HEK293 (cell line): Measurements from ENCODE around the gene RGS7.

ENCODE experiments used
- CTCF ChIA-PET: fragments of 350-600 bp; formaldehyde crosslinking; extraction: SDS; loops from one replicate; lab custom pipeline; 2021; ENCODE audit warnings: antibody characterized with exemption; lab: Yijun Ruan, JAX
- POLR2A ChIA-PET: fragments of 300-600 bp; formaldehyde crosslinking; extraction: SDS; loops from one replicate; lab custom pipeline; 2020; ENCODE audit warnings: antibody characterized with exemption, inconsistent platforms; lab: Yijun Ruan, JAX
- H3K27ac ChIP-seq: fragments of 200-500 bp; sonication (Bioruptor generic); 2 replicates; pipeline ENCODE4 v1.5.1; 2014; ENCODE audit warnings: low read depth, low read length, control low read depth, inconsistent platforms; ENCODE audit errors: extremely low read depth
- H3K36me3 ChIP-seq, 2 experiments: fragments of 200-500 bp in 1 of 2; sonication (Bioruptor generic) in 1 of 2; 1 replicate in 1 of 2; 2 replicates in 1 of 2; pipeline ENCODE4 v1.5.1; 2014 to 2017; ENCODE audit warnings: inconsistent platforms in 2 of 2, low read length in 2 of 2; ENCODE audit not compliant: control insufficient read depth in 2 of 2, insufficient read depth in 1 of 2
- H3K4me1 ChIP-seq: fragments of 200-500 bp; sonication (Bioruptor generic); 2 replicates; pipeline ENCODE4 v1.5.1; 2014; ENCODE audit warnings: mild to moderate bottlenecking, low read length, inconsistent platforms; ENCODE audit not compliant: control insufficient read depth, insufficient read depth
- H3K4me3 ChIP-seq: 2 replicates; pipeline ENCODE4 v1.5.1; 2011; ENCODE audit warnings: low read depth, mild to moderate bottlenecking, control low read depth, low read length, moderate library complexity
- H3K9me3 ChIP-seq: fragments of 200-500 bp; sonication (Bioruptor generic); 2 replicates; pipeline ENCODE4 v1.5.1; 2014; ENCODE audit warnings: low read depth, low read length, inconsistent platforms; ENCODE audit not compliant: control insufficient read depth, insufficient read depth
- GFI1B ChIP-seq: fragments of 450-650 bp; formaldehyde crosslinking; IDR thresholded peaks from 2 replicates; pipeline ENCODE4 v1.5.1; 2016; ENCODE audit warnings: missing biosample characterization, missing genetic modification characterization
- HIC1 ChIP-seq: fragments of 450-650 bp; formaldehyde crosslinking; IDR thresholded peaks from 2 replicates; pipeline ENCODE4 v1.5.1; 2016; ENCODE audit warnings: missing biosample characterization, missing genetic modification characterization
- HOXA7 ChIP-seq: sonication (generic); formaldehyde crosslinking; IDR thresholded peaks from 2 replicates; pipeline ENCODE4 v1.8.1; 2022; ENCODE audit warnings: missing genetic modification reagents, borderline replicate concordance
- IKZF3 ChIP-seq: fragments of 450-650 bp; IDR thresholded peaks from 2 replicates; pipeline ENCODE4 v1.5.0; 2018; ENCODE audit warnings: missing biosample characterization, mild to moderate bottlenecking, missing genetic modification characterization, moderate library complexity
- KLF16 ChIP-seq: fragments of 450-650 bp; formaldehyde crosslinking; IDR thresholded peaks from 2 replicates; pipeline ENCODE4 v1.5.1; 2017; ENCODE audit warnings: missing biosample characterization, missing genetic modification characterization
- MYNN ChIP-seq: fragments of 450-650 bp; formaldehyde crosslinking; IDR thresholded peaks from 2 replicates; pipeline ENCODE4 v1.5.1; 2016; ENCODE audit warnings: missing biosample characterization, missing genetic modification characterization, borderline replicate concordance
- SCRT1 ChIP-seq: fragments of 450-650 bp; formaldehyde crosslinking; IDR thresholded peaks from 2 replicates; pipeline ENCODE4 v1.5.1; 2016; ENCODE audit warnings: missing biosample characterization, missing genetic modification characterization, borderline replicate concordance
- SCRT2 ChIP-seq: fragments of 450-650 bp; formaldehyde crosslinking; IDR thresholded peaks from 2 replicates; pipeline ENCODE4 v1.5.1; 2016; ENCODE audit warnings: missing biosample characterization, missing genetic modification characterization
- TCF7L2 ChIP-seq: IDR thresholded peaks from 2 replicates; pipeline ENCODE4 v1.6.1; 2011; ENCODE audit warnings: low read depth, mild to moderate bottlenecking, inconsistent platforms, low read length, moderate library complexity, borderline replicate concordance
- YY1 ChIP-seq: fragments of 450-650 bp; formaldehyde crosslinking; IDR thresholded peaks from 2 replicates; pipeline ENCODE4 v1.5.1; 2018; ENCODE audit warnings: missing biosample characterization, missing genetic modification characterization
- ZBTB7A ChIP-seq: fragments of 450-650 bp; formaldehyde crosslinking; IDR thresholded peaks from 2 replicates; pipeline ENCODE4 v1.5.1; 2016; ENCODE audit warnings: low read depth, missing biosample characterization, missing genetic modification characterization
- ZEB2 ChIP-seq: fragments of 450-650 bp; formaldehyde crosslinking; IDR thresholded peaks from 2 replicates; pipeline ENCODE4 v1.5.1; 2016; ENCODE audit warnings: missing biosample characterization, missing genetic modification characterization
- ZNF112 ChIP-seq: fragments of 450-650 bp; formaldehyde crosslinking; IDR thresholded peaks from 2 replicates; pipeline ENCODE4 v1.5.0; 2017; ENCODE audit warnings: missing biosample characterization, missing genetic modification characterization
- ZNF184 ChIP-seq: fragments of 450-650 bp; IDR thresholded peaks from 2 replicates; pipeline ENCODE4 v1.5.1; 2018; ENCODE audit warnings: missing biosample characterization, mild to moderate bottlenecking, missing genetic modification characterization
- ZNF335 ChIP-seq: fragments of 450-650 bp; formaldehyde crosslinking; conservative IDR thresholded peaks from 2 replicates; pipeline ENCODE4 v1.5.1; 2016; ENCODE audit warnings: missing biosample characterization, missing genetic modification characterization
- ZNF354C ChIP-seq: fragments of 450-650 bp; formaldehyde crosslinking; IDR thresholded peaks from 2 replicates; pipeline ENCODE4 v1.5.1; 2016; ENCODE audit warnings: missing biosample characterization, missing genetic modification characterization, low read depth, borderline replicate concordance
- ZNF366 ChIP-seq: fragments of 450-650 bp; formaldehyde crosslinking; conservative IDR thresholded peaks from 2 replicates; pipeline ENCODE4 v1.5.1; 2016; ENCODE audit warnings: missing biosample characterization, missing genetic modification characterization
- ZNF423 ChIP-seq: fragments of 450-650 bp; formaldehyde crosslinking; IDR thresholded peaks from 2 replicates; pipeline ENCODE4 v1.5.1; 2016; ENCODE audit warnings: missing biosample characterization, missing genetic modification characterization
- ZNF501 ChIP-seq: fragments of 450-650 bp; formaldehyde crosslinking; IDR thresholded peaks from 2 replicates; pipeline ENCODE4 v1.5.1; 2016; ENCODE audit warnings: missing biosample characterization, missing genetic modification characterization
- ZNF530 ChIP-seq: fragments of 450-650 bp; formaldehyde crosslinking; IDR thresholded peaks from 2 replicates; pipeline ENCODE4 v1.5.1; 2016; ENCODE audit warnings: low read depth, missing biosample characterization, missing genetic modification characterization
- ZNF548 ChIP-seq: fragments of 450-650 bp; formaldehyde crosslinking; IDR thresholded peaks from 2 replicates; pipeline ENCODE4 v1.5.1; 2016; ENCODE audit warnings: missing biosample characterization, missing genetic modification characterization
- ZNF585B ChIP-seq: fragments of 450-650 bp; formaldehyde crosslinking; IDR thresholded peaks from 2 replicates; pipeline ENCODE4 v1.5.1; 2016; ENCODE audit warnings: missing biosample characterization, missing genetic modification characterization
- ZNF701 ChIP-seq: fragments of 450-650 bp; formaldehyde crosslinking; IDR thresholded peaks from 2 replicates; pipeline ENCODE4 v1.5.1; 2016; ENCODE audit warnings: missing biosample characterization, missing genetic modification characterization
- ZNF776 ChIP-seq: fragments of 450-650 bp; formaldehyde crosslinking; IDR thresholded peaks from 2 replicates; pipeline ENCODE4 v1.5.0; 2017; ENCODE audit warnings: missing biosample characterization, missing genetic modification characterization, borderline replicate concordance
- ZXDB ChIP-seq: fragments of 450-650 bp; formaldehyde crosslinking; IDR thresholded peaks from 2 replicates; pipeline ENCODE4 v1.5.1; 2016; ENCODE audit warnings: missing biosample characterization, missing genetic modification characterization
- TF ChIP-seq, protein P1 (sequence below): fragments of 450-650 bp; formaldehyde crosslinking; IDR thresholded peaks from 2 replicates; pipeline ENCODE4 v1.5.1; 2016; ENCODE audit warnings: missing biosample characterization, missing genetic modification characterization
- TF ChIP-seq, protein P2 (sequence below): fragments of 450-650 bp; formaldehyde crosslinking; IDR thresholded peaks from 2 replicates; pipeline ENCODE4 v1.5.1; 2016; ENCODE audit warnings: missing biosample characterization, missing genetic modification characterization, low read depth
- TF ChIP-seq, protein P3 (sequence below): fragments of 450-650 bp; formaldehyde crosslinking; IDR thresholded peaks from 2 replicates; pipeline ENCODE4 v1.5.1; 2016; ENCODE audit warnings: missing biosample characterization, missing genetic modification characterization

Gene RGS7

GRCh38 chr1:241113557-241113956 is 243.4 kb downstream of the RGS7 start:
- no peak for TF ChIP-seq GFI1B
- no peak for TF ChIP-seq ZNF776
- TF ChIP-seq, protein P1, sequence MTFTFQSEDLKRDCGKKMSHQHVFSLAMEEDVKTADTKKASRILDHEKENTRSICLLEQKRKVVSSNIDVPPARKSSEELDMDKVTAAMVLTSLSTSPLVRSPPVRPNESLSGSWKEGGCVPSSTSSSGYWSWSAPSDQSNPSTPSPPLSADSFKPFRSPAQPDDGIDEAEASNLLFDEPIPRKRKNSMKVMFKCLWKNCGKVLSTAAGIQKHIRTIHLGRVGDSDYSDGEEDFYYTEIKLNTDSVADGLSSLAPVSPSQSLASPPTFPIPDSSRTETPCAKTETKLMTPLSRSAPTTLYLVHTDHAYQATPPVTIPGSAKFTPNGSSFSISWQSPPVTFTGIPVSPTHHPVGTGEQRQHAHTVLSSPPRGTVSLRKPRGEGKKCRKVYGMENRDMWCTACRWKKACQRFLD (tag by site-specific recombination), result no peak
- TF ChIP-seq ZNF423 (tag by site-specific recombination), result no peak
- TF ChIP-seq ZNF184, result no peak
- TF ChIP-seq SCRT2, result no peak
- TF ChIP-seq SCRT1, result no peak
- TF ChIP-seq HIC1 (tag by site-specific recombination), result no peak
- no peak for TF ChIP-seq HOXA7 (CRISPR knock-in tag)
- TF ChIP-seq IKZF3 (tag by site-specific recombination), result no peak
- no peak for TF ChIP-seq ZNF701 (tag by site-specific recombination)
- no peak for TF ChIP-seq TCF7L2
- no peak for TF ChIP-seq ZBTB7A
- TF ChIP-seq ZNF112, result no peak
- Histone ChIP-seq H3K4me1 (0 out of 2 replicates have a peak, but pooled peaks cover 5% of the 10 kb centered on the region), H3K27ac (no peak overlapping the region), H3K4me3 (no peak overlapping the region), H3K36me3 (no peaks in the 10 kb centered on the region), H3K9me3 (no peaks in the 10 kb centered on the region)
- ChIA-PET POLR2A (no interaction called here), CTCF (interaction anchor here (0.8 kb wide), 1 partner anchor 272 kb away, joined by 3 read pairs; no protein-coding TSS in a partner anchor)

DNA sequence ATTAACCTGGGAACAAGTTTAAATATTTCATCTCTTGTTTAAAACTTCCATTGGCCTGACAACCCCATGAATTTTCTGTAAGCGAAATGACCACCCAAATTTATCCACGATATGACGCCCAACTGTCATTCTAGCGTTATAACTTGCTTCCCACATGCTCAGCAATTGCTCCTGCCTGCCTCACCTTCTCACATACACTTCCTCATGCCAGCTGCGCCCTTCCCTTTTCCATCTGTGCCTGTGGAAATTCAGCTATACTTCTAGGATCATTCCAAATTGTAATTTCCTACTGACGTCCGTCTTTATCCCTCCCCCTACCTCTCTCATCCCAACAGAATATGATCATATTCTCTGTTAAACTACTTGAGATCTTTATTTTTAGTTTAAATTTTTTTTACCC is 248.0 kb downstream of the RGS7 start:
- ChIA-PET CTCF (no interaction called here), POLR2A (no interaction called here)
- no peak overlapping the region for H3K4me3 ChIP-seq
- no peaks in the 10 kb centered on the region for H3K4me1 ChIP-seq
- no peak for TF ChIP-seq YY1 (tag by site-specific recombination)
- TF ChIP-seq, protein P2, sequence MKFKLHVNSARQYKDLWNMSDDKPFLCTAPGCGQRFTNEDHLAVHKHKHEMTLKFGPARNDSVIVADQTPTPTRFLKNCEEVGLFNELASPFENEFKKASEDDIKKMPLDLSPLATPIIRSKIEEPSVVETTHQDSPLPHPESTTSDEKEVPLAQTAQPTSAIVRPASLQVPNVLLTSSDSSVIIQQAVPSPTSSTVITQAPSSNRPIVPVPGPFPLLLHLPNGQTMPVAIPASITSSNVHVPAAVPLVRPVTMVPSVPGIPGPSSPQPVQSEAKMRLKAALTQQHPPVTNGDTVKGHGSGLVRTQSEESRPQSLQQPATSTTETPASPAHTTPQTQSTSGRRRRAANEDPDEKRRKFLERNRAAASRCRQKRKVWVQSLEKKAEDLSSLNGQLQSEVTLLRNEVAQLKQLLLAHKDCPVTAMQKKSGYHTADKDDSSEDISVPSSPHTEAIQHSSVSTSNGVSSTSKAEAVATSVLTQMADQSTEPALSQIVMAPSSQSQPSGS (tag by site-specific recombination), result no peak
- no peak for TF ChIP-seq SCRT2
- no peak for TF ChIP-seq ZNF335 (tag by site-specific recombination)
- TF ChIP-seq ZNF530 (tag by site-specific recombination), result no peak
- no peak for TF ChIP-seq ZNF701 (tag by site-specific recombination)
- no peak for TF ChIP-seq ZEB2 (tag by site-specific recombination)
- TF ChIP-seq, protein P3, sequence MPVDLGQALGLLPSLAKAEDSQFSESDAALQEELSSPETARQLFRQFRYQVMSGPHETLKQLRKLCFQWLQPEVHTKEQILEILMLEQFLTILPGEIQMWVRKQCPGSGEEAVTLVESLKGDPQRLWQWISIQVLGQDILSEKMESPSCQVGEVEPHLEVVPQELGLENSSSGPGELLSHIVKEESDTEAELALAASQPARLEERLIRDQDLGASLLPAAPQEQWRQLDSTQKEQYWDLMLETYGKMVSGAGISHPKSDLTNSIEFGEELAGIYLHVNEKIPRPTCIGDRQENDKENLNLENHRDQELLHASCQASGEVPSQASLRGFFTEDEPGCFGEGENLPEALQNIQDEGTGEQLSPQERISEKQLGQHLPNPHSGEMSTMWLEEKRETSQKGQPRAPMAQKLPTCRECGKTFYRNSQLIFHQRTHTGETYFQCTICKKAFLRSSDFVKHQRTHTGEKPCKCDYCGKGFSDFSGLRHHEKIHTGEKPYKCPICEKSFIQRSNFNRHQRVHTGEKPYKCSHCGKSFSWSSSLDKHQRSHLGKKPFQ (tag by site-specific recombination), result no peak
- TF ChIP-seq ZXDB, result no peak
- no peak for TF ChIP-seq MYNN (tag by site-specific recombination)
- TF ChIP-seq KLF16, result no peak
- TF ChIP-seq ZNF366 (tag by site-specific recombination), result no peak
- no peak for TF ChIP-seq ZNF354C (tag by site-specific recombination)
- no peak for TF ChIP-seq ZNF585B
- TF ChIP-seq ZNF548, result no peak
- TF ChIP-seq ZNF501 (tag by site-specific recombination), result no peak
- H3K27ac ChIP-seq, result no peak overlapping the region
- no peaks in the 10 kb centered on the region for H3K36me3 ChIP-seq
- no peaks in the 10 kb centered on the region for H3K9me3 ChIP-seq
